ENCODE measurements around the gene CD19. TPM values are rescaled to one million over a fixed set of nuclear protein-coding genes. Genes with fewer than 3 reads are reported as not detected.
"Not testable (repeated sequence)": the region's sequence is repeated elsewhere in the genome, so short reads cannot be mapped to it uniquely, and the experiment has no call there.

CD19 gene
- total and polyA plus RNA-seq, 9 donors, result 0.40 to 2.5 (median 1.1) TPM; not detected in 1

DNA sequence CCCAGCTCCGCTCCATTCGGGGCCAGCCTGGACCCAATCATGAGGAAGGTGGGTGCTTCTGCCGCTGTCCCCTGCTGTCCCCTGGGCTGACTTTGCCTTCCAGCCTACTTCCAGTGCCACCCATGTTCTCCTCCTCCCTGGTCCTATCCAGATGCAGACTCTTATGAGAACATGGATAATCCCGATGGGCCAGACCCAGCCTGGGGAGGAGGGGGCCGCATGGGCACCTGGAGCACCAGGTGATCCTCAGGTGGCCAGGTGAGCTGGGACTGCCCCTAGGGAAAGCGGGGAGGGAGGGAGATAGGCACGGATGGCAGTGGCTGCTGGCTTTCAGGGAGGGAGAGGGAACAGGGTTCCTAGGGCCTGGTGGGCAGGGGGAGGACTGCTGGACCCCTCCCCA lies 7.0 kb downstream of the CD19 start:
- no peak for DNase-seq
- no peak overlapping the region for H3K27ac ChIP-seq
- no peaks in the 10 kb centered on the region for H3K27me3 ChIP-seq
- no peaks in the 10 kb centered on the region for H3K36me3 ChIP-seq
- WGBS, 3 donors, result 75 to 84% (median 77%) methylated on average over 7 of the region's 7 CpGs
- TF ChIP-seq POLR2A (IDR thresholded peaks at IDR 0.05), result no peak
- TF ChIP-seq EP300 (IDR thresholded peaks at IDR 0.05), result no peak
- TF ChIP-seq, protein P1, sequence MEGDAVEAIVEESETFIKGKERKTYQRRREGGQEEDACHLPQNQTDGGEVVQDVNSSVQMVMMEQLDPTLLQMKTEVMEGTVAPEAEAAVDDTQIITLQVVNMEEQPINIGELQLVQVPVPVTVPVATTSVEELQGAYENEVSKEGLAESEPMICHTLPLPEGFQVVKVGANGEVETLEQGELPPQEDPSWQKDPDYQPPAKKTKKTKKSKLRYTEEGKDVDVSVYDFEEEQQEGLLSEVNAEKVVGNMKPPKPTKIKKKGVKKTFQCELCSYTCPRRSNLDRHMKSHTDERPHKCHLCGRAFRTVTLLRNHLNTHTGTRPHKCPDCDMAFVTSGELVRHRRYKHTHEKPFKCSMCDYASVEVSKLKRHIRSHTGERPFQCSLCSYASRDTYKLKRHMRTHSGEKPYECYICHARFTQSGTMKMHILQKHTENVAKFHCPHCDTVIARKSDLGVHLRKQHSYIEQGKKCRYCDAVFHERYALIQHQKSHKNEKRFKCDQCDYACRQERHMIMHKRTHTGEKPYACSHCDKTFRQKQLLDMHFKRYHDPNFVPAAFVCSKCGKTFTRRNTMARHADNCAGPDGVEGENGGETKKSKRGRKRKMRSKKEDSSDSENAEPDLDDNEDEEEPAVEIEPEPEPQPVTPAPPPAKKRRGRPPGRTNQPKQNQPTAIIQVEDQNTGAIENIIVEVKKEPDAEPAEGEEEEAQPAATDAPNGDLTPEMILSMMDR (IDR thresholded peaks at IDR 0.05), result no peak
- H3K4me1 ChIP-seq (ENCODE audit: insufficient read depth), result peaks cover 5% of the 10 kb centered on the region
- no peak overlapping the region for H3K4me3 ChIP-seq
- no peaks in the 10 kb centered on the region for H3K9me3 ChIP-seq
- intact Hi-C loops (cut with DNase I), result loop anchor here in 2 of 4 donors (5.0 to 10.0 kb wide), 2 partner anchors 114 to 126 kb away; partner anchors contain the start of gene ATXN2L (in 1 of the 2)

DNA sequence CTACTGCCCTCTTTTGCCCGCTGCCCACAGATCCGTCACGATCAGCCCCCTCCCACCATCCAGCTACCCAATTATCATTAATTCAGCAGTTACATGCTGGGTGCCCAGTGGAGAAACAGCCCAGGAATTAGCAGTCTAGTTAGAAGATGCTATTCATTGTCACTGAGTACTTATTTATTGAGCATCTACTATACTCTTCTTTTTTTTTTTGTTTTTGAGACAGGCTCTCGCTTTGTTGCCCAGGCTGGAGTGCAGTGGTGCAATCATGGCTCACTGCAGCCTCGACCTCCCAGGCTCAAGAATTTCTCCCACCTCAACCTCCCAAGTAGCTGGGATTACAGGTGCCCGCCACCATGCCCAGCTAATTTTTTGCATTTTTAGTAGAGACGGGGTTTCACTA lies 8.1 kb downstream of the CD19 start:
- not testable (repeated sequence) for H3K9me3 ChIP-seq; DNase-seq; H3K27me3 ChIP-seq; H3K4me1 ChIP-seq (ENCODE audit: insufficient read depth); H3K27ac ChIP-seq; H3K4me3 ChIP-seq; H3K36me3 ChIP-seq
- WGBS, 3 donors, result 83 to 89% (median 85%) methylated on average over 7 of the region's 7 CpGs
- intact Hi-C loops (cut with DNase I), result loop anchor here in 3 of 4 donors (5.0 to 10.0 kb wide), 3 partner anchors 115 to 128 kb away; partner anchors contain the start of gene ATXN2L (in 1 of the 3)

DNA sequence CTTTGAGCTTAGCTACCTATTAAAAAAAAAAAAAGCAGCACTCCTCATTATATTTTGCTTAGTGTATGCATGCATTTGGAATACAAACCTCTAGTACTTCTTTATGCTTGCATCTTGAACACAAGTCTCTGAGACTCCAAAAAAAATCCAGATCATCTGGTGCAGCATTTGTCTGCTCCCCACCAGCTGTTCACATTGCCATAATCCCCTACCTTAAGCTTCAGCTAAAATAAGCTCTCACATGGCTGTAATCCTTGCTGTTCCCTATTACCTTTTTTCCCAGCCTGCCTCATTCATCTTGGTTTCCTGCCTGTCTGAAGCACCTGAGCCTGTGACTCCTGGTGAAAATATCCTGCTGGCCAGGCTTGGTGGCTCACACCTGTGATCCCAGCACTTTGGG lies 11.5 kb downstream of the CD19 start:
- H3K27ac ChIP-seq, result no peak overlapping the region
- intact Hi-C loops (cut with DNase I), result loop anchor here in 1 of 4 donors (10.0 kb wide), 1 partner anchor 128 kb away; no protein-coding TSS in a partner anchor
- H3K4me1 ChIP-seq (ENCODE audit: insufficient read depth), result peaks cover 3% of the 10 kb centered on the region
- H3K4me3 ChIP-seq, result no peak overlapping the region
- H3K9me3 ChIP-seq, result no peaks in the 10 kb centered on the region
- DNase-seq, result no peak
- no peaks in the 10 kb centered on the region for H3K27me3 ChIP-seq
- TF ChIP-seq POLR2A (IDR thresholded peaks at IDR 0.05) (no peak), EP300 (IDR thresholded peaks at IDR 0.05) (no peak)
- TF ChIP-seq, protein P1 (IDR thresholded peaks at IDR 0.05), result no peak
- H3K36me3 ChIP-seq, result no peaks in the 10 kb centered on the region

DNA sequence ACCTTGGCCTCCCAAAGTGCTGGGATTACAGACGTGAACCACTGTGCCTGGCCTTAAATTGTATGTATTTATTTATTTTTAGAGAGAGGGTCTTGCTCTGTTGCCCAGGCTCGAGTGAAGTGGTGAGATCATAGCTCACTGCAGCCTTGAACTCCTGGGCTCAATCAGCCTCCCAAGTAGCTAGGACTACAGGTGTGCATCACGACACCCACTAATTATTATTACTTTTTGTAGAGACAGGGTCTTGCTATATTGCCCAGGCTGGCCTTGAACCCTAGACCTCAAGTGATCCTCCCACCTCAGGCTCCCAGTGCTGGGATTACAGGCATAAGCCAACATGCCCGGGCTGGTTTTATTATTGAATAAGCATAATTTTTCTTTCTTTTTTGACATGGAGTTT lies 14.9 kb downstream of the CD19 start:
- 34 to 55% (median 39%) methylated on average over 4 of the region's 4 CpGs for WGBS, 3 donors
- Histone ChIP-seq H3K9me3 (no peaks in the 10 kb centered on the region), H3K4me1 (ENCODE audit: insufficient read depth) (peaks cover 5% of the 10 kb centered on the region), H3K36me3 (no peaks in the 10 kb centered on the region), H3K4me3 (no peak overlapping the region), H3K27me3 (no peaks in the 10 kb centered on the region), H3K27ac (no peak overlapping the region)
- intact Hi-C loops (cut with DNase I), result loop anchor here in 3 of 4 donors (5.0 to 10.0 kb wide), 3 partner anchors 84 to 132 kb away; partner anchors contain the start of genes ATXN2L (in 1 of the 3) and SH2B1 (in 1 of the 3)
- no peak for TF ChIP-seq EP300 (IDR thresholded peaks at IDR 0.05)
- no peak for DNase-seq

DNA sequence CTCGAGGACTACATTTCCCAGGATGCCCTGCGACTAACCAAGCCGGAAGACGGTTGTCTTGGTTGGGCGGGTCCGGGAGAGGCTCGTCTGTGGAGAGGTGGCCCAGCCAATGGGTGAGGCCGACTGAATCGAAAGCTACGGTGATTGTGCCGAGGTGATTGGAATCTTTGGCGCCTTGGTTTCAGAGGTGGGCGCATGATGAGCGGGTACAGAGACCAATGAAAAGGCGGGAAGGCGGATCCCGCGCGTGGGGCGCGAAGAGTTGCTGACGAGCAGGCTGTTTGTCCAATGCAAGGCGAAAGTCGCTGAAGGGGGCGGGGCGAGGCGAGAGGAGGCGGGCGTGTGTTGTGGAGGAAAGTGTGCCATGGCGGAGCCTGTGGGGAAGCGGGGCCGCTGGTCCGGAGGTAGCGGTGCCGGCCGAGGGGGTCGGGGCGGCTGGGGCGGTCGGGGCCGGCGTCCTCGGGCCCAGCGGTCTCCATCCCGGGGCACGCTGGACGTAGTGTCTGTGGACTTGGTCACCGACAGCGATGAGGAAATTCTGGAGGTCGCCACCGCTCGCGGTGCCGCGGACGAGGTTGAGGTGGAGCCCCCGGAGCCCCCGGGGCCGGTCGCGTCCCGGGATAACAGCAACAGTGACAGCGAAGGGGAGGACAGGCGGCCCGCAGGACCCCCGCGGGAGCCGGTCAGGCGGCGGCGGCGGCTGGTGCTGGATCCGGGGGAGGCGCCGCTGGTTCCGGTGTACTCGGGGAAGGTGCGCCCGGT lies 19.1 kb downstream of the CD19 start, which contains the start of gene NFATC2IP:
NFATC2IP (plus strand) TSS at position 290 of the 762 bp plus-strand sequence; CDS start at position 365, 75 bp downstream.
- Histone ChIP-seq H3K36me3 (no peaks in the 10 kb centered on the region), H3K4me1 (ENCODE audit: insufficient read depth) (peaks cover 5% of the 10 kb centered on the region), H3K9me3 (no peaks in the 10 kb centered on the region), H3K4me3 (peak within 1 kb of the TSS; percentile 92), H3K27me3 (no peaks in the 10 kb centered on the region), H3K27ac (peak within 1 kb of the TSS in 1 of 2 donors; percentile 58)
- intact Hi-C loops (cut with DNase I), result no loop called here
- TF ChIP-seq POLR2A (IDR thresholded peaks at IDR 0.05) (no peak), EP300 (IDR thresholded peaks at IDR 0.05) (no peak)
- TF ChIP-seq, protein P1 (IDR thresholded peaks at IDR 0.05), result no peak
- 1% methylated on average over 54 to 79 of the region's 79 CpGs for WGBS, 3 donors
- peak; percentile 99 to 100 (median 100) for DNase-seq
